Germinal center (tissue), 1 donor: Measurements from ENCODE around the gene PATJ.
"Not testable (repeated sequence)": the region's sequence is repeated elsewhere in the genome, so short reads cannot be mapped to it uniquely, and the experiment has no call there.

Experiments used
- DNase-seq: peaks from one replicate; pipeline ENCODE4 v3.0.0; 2012; ENCODE audit warnings: mixed read lengths, low spot score

PATJ gene

DNA sequence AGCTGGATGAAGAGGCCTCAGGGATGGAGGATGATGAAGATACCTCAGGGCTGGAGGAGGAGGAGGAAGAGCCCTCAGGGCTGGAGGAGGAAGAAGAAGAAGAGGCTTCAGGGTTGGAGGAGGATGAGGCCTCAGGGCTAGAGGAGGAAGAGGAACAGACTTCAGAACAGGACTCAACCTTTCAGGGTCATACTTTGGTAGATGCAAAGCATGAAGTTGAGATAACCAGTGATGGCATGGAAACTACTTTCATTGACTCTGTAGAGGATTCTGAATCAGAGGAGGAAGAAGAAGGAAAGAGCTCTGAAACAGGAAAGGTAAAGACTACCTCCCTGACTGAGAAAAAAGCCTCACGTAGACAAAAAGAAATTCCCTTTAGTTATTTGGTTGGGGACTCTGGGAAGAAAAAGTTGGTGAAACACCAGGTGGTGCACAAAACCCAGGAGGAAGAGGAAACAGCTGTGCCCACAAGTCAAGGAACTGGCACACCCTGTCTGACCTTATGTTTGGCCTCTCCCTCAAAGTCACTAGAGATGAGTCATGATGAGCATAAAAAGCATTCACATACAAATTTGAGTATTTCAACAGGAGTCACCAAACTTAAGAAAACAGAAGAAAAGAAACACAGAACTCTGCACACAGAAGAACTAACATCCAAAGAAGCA is 467.8 kb downstream of the PATJ start:
- no peak for DNase-seq

DNA sequence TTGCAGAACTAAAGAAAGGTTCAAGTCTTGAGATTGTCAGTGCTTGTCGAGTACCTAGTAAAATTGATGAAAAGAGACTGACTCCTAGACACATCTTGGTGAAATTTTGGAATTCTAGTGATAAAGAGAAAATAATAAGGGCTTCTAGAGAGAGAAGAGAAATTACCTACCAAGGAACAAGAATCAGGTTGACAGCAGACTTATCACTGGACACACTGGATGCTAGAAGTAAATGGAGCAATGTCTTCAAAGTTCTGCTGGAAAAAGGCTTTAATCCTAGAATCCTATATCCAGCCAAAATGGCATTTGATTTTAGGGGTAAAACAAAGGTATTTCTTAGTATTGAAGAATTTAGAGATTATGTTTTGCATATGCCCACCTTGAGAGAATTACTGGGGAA is 468.7 kb downstream of the PATJ start:
- DNase-seq: no peak

DNA sequence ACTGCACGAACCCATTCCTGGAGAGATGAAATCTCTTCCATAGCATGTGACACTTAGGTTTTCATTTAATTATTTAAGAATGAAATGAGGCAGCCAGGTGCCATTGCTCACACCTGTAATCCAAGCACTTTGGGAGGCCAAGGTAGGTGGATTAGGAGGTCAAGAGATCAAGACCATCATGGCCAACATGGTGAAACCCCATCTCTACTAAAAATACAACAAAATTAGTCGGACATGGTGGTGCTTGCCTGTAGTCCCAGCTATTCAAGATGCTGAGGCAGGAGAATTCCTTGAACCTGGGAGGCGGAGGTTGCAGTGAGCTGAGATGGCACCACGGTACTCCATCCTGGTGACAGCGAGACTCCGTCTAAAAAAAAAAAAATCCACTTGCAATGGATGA is 470.1 kb downstream of the PATJ start:
- DNase-seq: no peak

DNA sequence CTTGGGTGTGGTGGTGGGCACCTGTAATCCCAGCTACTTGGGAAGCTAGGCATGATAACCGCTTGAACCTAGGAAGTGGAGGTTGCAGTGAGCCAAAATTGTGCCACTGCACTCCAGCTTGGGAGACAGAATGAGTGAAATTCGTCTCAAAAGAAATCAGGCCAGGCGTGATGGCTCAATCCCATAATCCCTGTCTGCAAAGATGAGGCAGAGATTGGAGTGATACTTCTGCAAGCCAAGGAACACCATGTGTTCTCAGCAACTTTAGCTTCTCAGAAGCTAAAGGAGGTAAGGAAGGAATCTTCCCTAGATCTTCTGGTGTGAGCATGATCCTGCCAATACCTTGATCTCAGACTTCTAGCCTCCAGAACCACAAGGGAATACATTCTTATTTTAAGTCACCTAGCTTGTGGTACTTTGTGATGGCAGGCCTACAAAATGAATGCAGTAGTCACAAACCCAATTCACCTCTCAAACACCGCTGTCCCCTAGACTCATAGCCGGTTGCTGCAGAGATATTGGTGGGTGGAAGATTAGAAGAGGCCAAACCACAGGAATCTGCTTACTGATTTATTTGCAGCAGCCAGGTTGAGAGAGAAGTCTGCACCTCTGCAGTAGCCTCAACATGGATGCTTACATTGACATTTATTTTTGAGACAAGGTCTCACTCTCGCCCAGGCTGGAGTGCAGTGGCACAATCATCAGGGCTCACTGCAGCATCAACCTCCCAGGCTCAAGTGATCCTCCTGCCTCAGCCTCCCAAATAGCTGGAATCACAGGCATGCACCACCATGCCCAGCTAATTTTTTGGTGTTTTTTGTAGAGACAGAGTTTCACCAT is 471.0 kb downstream of the PATJ start:
- no peak for DNase-seq

DNA sequence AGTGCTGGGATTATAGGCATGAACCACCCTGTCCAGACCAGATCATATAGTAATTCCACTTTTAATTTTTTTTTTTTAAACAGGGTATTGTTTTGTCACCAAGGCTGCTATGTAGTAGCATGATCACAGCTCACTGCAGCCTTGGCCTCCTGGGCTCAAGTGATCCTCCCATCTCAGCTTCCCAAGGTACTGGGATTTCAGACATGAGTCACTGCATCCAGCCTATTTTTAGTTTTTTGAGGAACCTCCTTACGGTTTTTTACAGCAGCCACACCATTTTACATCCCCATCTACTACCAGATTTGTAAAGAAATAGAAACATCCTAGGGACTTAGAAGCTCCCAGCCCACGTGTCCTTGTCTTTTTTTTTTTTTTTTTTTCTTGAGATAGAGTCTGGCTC is 476.3 kb downstream of the PATJ start:
- DNase-seq: no peak

DNA sequence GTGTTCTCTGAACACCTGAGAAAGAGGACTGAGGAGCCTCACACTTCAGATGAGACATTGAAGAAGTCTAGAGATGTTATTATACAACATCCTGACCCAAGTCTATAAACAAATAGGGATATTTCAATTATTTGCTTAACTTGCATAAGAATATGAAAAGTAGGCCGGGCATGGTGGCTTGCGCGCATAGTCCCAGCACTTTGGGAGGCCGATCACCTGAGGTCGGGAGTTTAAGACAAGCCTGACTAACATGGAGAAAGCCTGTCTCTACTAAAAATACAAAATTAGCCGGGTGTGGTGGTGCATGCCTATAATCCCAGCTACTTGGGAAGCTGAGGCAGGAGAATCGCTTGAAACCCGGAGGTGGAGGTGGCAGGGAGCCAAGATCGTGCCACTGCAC is 478.2 kb downstream of the PATJ start:
- DNase-seq: not testable (repeated sequence)

DNA sequence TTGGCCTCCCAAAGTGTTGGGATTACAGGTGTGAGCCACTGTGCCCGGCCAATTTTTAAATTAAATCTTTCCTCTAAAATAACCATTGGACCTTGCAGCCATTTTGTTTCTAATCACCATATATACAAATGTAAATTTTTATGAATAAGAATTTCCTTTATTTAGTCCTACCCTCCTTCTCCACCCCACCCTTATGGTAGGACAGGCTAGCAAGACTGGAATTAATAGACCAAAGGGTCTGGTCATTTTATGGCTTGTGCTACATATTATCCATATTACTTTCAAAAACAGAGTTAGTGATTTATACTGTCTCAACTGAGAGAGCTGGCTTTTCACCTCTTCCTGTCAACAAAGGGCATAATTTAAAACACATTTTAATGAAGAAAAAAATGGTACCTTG is 478.9 kb downstream of the PATJ start:
- DNase-seq: no peak

DNA sequence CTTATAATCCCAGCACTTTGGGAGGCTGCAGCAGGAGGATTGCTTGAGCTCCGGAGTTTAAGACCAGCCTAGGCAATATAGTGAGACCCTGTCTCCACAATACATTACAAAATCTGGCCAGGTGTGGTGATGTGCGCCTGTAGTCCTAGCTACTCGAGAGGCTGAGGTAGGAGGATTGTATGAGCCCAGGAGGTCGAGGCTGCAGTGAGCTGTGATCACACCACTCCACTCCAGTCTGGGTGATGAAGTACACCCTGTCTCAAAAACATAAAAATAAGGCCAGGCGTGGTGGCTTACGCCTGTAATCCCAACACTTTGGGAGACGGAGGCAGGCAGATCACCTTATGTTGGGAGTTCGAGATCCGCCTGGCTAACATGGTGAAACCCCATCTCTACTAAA is 480.0 kb downstream of the PATJ start:
- no peak for DNase-seq

DNA sequence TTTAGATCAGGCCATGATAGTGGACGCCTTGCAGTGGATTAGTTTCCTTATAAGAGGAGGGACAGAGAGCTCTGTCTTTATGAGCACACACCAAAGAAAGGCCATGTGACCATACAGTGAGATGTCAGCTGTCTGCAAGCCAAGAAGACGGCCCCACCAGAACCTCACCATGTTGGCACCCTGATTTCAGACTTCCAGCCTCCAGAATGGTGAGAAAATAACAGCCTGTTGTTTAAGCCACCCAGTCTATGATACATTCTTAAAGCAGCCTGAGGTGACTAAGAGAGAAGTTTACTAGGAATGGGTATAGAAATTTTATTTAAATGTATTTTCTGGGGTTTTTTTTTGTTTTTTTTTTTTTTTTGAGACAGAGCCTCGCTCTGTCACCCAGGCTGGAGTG is 481.9 kb downstream of the PATJ start:
- no peak for DNase-seq

DNA sequence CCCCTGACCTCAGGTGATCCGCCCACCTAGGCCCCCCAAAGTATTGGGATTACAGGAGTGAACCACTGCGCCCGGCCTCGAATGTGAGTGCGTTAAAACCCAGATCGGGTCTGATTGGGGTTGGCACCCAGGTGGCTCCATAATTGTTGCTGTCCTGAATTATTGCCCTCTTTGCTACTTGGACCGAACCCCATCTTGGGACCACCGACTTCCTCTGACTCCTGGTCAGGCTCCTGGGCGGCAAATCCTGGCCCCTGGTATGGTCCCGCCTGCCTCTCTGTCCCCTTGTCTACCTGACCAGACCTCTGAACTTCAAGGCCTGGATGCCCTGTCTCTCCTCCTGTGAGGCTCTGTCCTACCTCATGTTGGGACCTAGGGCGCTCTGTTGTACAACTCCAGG is 485.2 kb downstream of the PATJ start:
- no peak for DNase-seq
